Transverse colon (tissue), 4 donors: ENCODE results near the gene SPPL3. TPM values are rescaled to one million over a fixed set of nuclear protein-coding genes. Genes with fewer than 3 reads are reported as not detected.

Source experiments
- DNase-seq: peaks from one replicate; pipeline ENCODE4 v3.0.0-alpha.2; 2019
- H3K27ac ChIP-seq, 4 donors: fragments of 200-600 bp; sonication (generic); 2 replicates each; pipeline ENCODE4 v1.5.1; 2016 to 2018; ENCODE audit warnings: inconsistent platforms in 4 of 4
- H3K27me3 ChIP-seq: fragments of 200-600 bp; sonication (generic); 2 replicates; pipeline ENCODE4 v1.5.1; 2017; ENCODE audit warnings: inconsistent platforms
- H3K36me3 ChIP-seq, 4 donors: fragments of 200-600 bp; sonication (generic); 2 replicates each; pipeline ENCODE4 v1.5.1; 2017 to 2019; ENCODE audit warnings: inconsistent platforms in 4 of 4
- H3K4me1 ChIP-seq, 4 donors: fragments of 200-600 bp; sonication (generic); 2 replicates each; pipeline ENCODE4 v1.5.1; 2017 to 2020; ENCODE audit warnings: inconsistent platforms in 4 of 4
- H3K4me3 ChIP-seq, 4 donors: fragments of 200-600 bp; sonication (generic); 1 replicate in 1 of 4; 2 replicates in 3 of 4; pipeline versions ENCODE4 v1.5.1 to v1.6.1; 2017 to 2019; ENCODE audit warnings: inconsistent platforms in 4 of 4
- H3K9me3 ChIP-seq, 2 donors: fragments of 200-600 bp; sonication (generic); 2 replicates each; pipeline ENCODE4 v1.5.1; 2017 to 2019; ENCODE audit warnings: inconsistent platforms in 2 of 2
- EP300 ChIP-seq: sonication (generic); formaldehyde crosslinking; IDR thresholded peaks from one replicate; pipeline ENCODE4 v1.6.1; 2017; ENCODE audit warnings: antibody characterized with exemption, low read depth
- POLR2A ChIP-seq: fragments of 450-650 bp; IDR thresholded peaks from one replicate; pipeline ENCODE4 v1.6.1; 2016; ENCODE audit warnings: antibody characterized with exemption, mild to moderate bottlenecking, moderate library complexity
- POLR2AphosphoS5 ChIP-seq, 3 donors: sonication (generic); formaldehyde crosslinking; IDR thresholded peaks; one replicate each; pipeline ENCODE4 v1.6.1; 2016; ENCODE audit warnings: antibody characterized with exemption in 3 of 3
- WGBS, 2 donors: methylation state at CpG; one replicate each; pipeline ENCODE4 v1.1.5; 2018; ENCODE audit warnings: low coverage in 1 of 2; 5-methylcytosine and 5-hydroxymethylcytosine counted together
- in situ Hi-C, 4 donors: fragments of 200-750 bp; cut with MboI; loops; one replicate each; pipeline versions ENCODE4 v1.15.0 to v1.15.1; 2017; ENCODE audit warnings: low sequenced_read_pairs in 3 of 4, low pct_ligation_motif_present in 1 of 4, low pct_unique_long_range_greater_than_20kb in 1 of 4
- intact Hi-C: fragments of 100-400 bp; cut with DNase I; formaldehyde crosslinking; loops from one replicate; pipeline ENCODE4 v1.15.1; 2023; ENCODE audit warnings: low total_unique reads
- total RNA-seq, 4 donors: library from RNA; depleted of rRNA; stranded (reverse); fragments of >200 nt; gene quantifications; one replicate each; pipeline ENCODE4 v1.1.0, GENCODE V29; 2016
- TF ChIP-seq, protein P1 (sequence below), 5 experiments: fragments of 200-600 bp in 3 of 5; fragments of 450-650 bp in 2 of 5; sonication (generic) in 3 of 5; IDR thresholded peaks; 1 replicate in 2 of 5; 2 replicates in 3 of 5; pipeline ENCODE4 v1.5.1; 2016 to 2017; ENCODE audit warnings: antibody characterized with exemption in 5 of 5, inconsistent platforms in 3 of 5, mild to moderate bottlenecking in 2 of 5, moderate library complexity in 1 of 5

SPPL3 gene
- total RNA-seq, 4 donors from 2014 or later = 34.7 to 45.4 (median 41.6) TPM

DNA sequence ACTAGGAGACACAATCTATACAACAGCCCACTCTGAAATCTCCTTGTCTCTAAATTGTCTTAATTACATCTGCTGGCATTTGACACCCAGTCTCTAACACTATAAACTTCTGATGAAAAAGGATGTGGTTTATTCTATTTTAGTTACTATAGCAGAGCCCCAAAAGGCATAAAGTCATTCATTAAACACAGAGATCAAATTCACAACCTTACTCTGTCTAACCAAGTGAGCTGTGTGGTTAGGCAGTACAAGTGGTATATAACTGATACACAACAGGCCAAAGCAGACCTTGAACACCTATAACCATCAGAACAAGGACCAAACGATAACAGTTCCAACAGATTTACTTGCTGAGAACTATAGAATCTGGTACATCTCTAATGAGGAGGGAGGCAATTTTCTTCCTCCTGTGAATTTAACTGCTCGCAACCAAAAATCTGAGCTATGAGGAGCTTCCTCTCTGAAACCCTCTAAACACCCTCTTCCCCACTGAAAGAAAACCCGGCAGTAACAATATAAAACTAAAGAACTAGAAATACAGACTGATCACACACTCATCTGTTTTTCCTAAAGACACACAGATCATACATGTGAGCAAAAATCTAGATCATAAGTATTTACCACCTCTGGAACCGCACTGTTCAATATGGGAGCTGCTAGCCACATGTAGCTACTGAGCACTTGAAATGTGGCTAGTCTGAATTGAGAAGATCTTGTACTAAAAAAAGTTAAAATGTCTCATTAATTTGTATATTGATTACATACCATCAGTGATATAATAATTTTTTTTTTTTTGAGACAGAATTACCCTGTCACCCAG, 17.7 kb downstream of the SPPL3 start:
- Histone ChIP-seq H3K36me3 (no peaks in the 10 kb centered on the region), H3K27ac (no peak overlapping the region), H3K27me3 (no peaks in the 10 kb centered on the region), H3K4me1 (peaks cover 0 to 42% (median 6%) of the 10 kb centered on the region in 4 donors), H3K9me3 (no peaks in the 10 kb centered on the region), H3K4me3 (no peak overlapping the region)
- in situ Hi-C loops (no loop called here), intact Hi-C loops (no loop called here)
- no peak for DNase-seq
- 71 to 75% methylated on average over 4 of the region's 4 CpGs for WGBS, 2 donors
- TF ChIP-seq, protein P1, sequence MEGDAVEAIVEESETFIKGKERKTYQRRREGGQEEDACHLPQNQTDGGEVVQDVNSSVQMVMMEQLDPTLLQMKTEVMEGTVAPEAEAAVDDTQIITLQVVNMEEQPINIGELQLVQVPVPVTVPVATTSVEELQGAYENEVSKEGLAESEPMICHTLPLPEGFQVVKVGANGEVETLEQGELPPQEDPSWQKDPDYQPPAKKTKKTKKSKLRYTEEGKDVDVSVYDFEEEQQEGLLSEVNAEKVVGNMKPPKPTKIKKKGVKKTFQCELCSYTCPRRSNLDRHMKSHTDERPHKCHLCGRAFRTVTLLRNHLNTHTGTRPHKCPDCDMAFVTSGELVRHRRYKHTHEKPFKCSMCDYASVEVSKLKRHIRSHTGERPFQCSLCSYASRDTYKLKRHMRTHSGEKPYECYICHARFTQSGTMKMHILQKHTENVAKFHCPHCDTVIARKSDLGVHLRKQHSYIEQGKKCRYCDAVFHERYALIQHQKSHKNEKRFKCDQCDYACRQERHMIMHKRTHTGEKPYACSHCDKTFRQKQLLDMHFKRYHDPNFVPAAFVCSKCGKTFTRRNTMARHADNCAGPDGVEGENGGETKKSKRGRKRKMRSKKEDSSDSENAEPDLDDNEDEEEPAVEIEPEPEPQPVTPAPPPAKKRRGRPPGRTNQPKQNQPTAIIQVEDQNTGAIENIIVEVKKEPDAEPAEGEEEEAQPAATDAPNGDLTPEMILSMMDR (IDR thresholded peaks at IDR 0.05) = no peak
- no peak for TF ChIP-seq POLR2A
- no peak for TF ChIP-seq EP300
- TF ChIP-seq POLR2AphosphoS5 (IDR thresholded peaks at IDR 0.05) = no peak

DNA sequence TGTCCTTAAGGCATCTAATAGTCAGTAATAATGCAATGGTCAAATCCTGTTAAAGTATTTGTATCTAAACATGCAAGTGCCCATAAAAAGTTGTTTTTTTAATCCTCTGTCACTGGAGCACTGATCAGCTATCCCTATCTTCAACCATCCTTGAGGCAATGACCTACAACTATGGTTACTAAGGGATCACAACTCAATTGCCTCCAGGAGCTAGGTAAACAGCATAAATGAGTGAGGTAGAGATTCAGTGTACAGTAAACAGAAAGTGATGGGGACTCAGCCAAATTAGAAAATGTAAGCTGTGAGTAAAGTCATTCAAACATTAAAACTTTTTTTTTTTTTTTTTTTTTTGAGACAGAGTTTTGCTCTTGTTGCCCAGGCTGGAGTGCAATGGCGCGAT, 18.6 kb downstream of the SPPL3 start:
- peaks cover 0 to 35% (median 4%) of the 10 kb centered on the region in 4 donors for H3K4me1 ChIP-seq
- no peaks in the 10 kb centered on the region for H3K9me3 ChIP-seq
- H3K36me3 ChIP-seq = no peaks in the 10 kb centered on the region
- DNase-seq = no peak
- H3K27me3 ChIP-seq = no peaks in the 10 kb centered on the region
- in situ Hi-C loops (no loop called here), intact Hi-C loops (no loop called here)
- TF ChIP-seq EP300 (no peak), POLR2A (no peak), POLR2AphosphoS5 (IDR thresholded peaks at IDR 0.05) (no peak)
- TF ChIP-seq, protein P1 (IDR thresholded peaks at IDR 0.05) = no peak
- H3K27ac ChIP-seq = no peak overlapping the region
- H3K4me3 ChIP-seq = no peak overlapping the region
- 91 to 100% methylated on average over 2 of the region's 2 CpGs for WGBS, 2 donors

DNA sequence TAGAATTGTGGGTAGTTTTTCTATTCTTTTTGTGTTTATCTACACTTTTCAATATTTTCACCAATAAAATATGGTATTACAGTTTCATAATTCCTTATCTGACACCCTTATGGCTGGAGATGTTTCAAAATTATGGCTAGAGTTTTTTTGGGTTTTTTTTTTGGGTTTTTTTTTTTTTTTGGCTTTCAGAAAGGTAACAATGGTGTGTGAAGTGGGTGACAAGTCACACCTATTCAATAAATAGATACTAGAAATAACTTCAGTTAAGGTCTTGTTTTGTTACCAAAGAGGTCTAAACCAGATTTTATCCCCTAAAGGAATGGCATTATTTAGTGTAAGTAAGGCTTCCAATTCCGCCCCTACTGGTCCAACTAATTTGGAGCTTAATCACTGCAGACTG, 19.5 kb downstream of the SPPL3 start:
- no peak overlapping the region for H3K27ac ChIP-seq
- DNase-seq = no peak
- intact Hi-C loops = no loop called here
- no peak for TF ChIP-seq EP300
- TF ChIP-seq, protein P1 (IDR thresholded peaks at IDR 0.05) = no peak
- TF ChIP-seq POLR2AphosphoS5 (IDR thresholded peaks at IDR 0.05) = no peak
- TF ChIP-seq POLR2A = no peak
- peaks cover 0 to 35% (median 4%) of the 10 kb centered on the region in 4 donors for H3K4me1 ChIP-seq
- no peak overlapping the region for H3K4me3 ChIP-seq
- in situ Hi-C loops = no loop called here
- no peaks in the 10 kb centered on the region for H3K9me3 ChIP-seq
- H3K36me3 ChIP-seq = no peaks in the 10 kb centered on the region
- 83 to 100% methylated on average over 1 of the region's 1 CpG for WGBS, 2 donors
- H3K27me3 ChIP-seq = no peaks in the 10 kb centered on the region

GRCh38 chr12:120882055-120882555, 22.1 kb downstream of the SPPL3 start:
- no peak for DNase-seq
- no peaks in the 10 kb centered on the region for H3K9me3 ChIP-seq
- H3K4me1 ChIP-seq = peaks cover 0 to 19% (median 4%) of the 10 kb centered on the region in 4 donors
- H3K4me3 ChIP-seq = no peak overlapping the region
- in situ Hi-C loops (no loop called here), intact Hi-C loops (no loop called here)
- no peaks in the 10 kb centered on the region for H3K27me3 ChIP-seq
- H3K27ac ChIP-seq = no peak overlapping the region
- WGBS, 2 donors = 78 to 89% methylated on average over 1 of the region's 1 CpG
- no peak for TF ChIP-seq POLR2A
- no peak for TF ChIP-seq EP300
- TF ChIP-seq, protein P1 (IDR thresholded peaks at IDR 0.05) = no peak
- no peak for TF ChIP-seq POLR2AphosphoS5 (IDR thresholded peaks at IDR 0.05)
- H3K36me3 ChIP-seq = no peaks in the 10 kb centered on the region
